Activated naive CD8-positive, alpha-beta T cell treated with anti-CD3 and anti-CD28 coated beads, Interleukin-2, amount 50 U/mL, for 24 hours (primary cell): Measurements from ENCODE around the gene LGALS9B.
"Not testable (repeated sequence)": the region's sequence is repeated elsewhere in the genome, so short reads cannot be mapped to it uniquely, and the experiment has no call there.

Source experiments
- ATAC-seq: fragments of 150-1000 bp; cut with Tn5 transposase; one replicate; pipeline ENCODE4 v1.10.0; 2021
- DNase-seq: peaks from one replicate; pipeline ENCODE4 v3.0.0; 2021
- H3K27ac Mint-ChIP-seq: one replicate; pipeline ENCODE4 v1.8.0; 2021; ENCODE audit warnings: mild to moderate bottlenecking, mixed read lengths
- H3K27me3 Mint-ChIP-seq: one replicate; pipeline ENCODE4 v1.8.0; 2021; ENCODE audit warnings: mixed read lengths
- H3K36me3 Mint-ChIP-seq: one replicate; pipeline ENCODE4 v1.8.0; 2021; ENCODE audit warnings: low read depth, mixed read lengths
- H3K4me1 Mint-ChIP-seq: one replicate; pipeline ENCODE4 v1.8.0; 2021; ENCODE audit warnings: mixed read lengths
- H3K4me3 Mint-ChIP-seq: one replicate; pipeline ENCODE4 v1.8.0; 2021; ENCODE audit warnings: mild to moderate bottlenecking, moderate library complexity, mixed read lengths
- H3K9me3 Mint-ChIP-seq: one replicate; pipeline ENCODE4 v1.8.0; 2021; ENCODE audit warnings: mixed read lengths

LGALS9B gene

DNA sequence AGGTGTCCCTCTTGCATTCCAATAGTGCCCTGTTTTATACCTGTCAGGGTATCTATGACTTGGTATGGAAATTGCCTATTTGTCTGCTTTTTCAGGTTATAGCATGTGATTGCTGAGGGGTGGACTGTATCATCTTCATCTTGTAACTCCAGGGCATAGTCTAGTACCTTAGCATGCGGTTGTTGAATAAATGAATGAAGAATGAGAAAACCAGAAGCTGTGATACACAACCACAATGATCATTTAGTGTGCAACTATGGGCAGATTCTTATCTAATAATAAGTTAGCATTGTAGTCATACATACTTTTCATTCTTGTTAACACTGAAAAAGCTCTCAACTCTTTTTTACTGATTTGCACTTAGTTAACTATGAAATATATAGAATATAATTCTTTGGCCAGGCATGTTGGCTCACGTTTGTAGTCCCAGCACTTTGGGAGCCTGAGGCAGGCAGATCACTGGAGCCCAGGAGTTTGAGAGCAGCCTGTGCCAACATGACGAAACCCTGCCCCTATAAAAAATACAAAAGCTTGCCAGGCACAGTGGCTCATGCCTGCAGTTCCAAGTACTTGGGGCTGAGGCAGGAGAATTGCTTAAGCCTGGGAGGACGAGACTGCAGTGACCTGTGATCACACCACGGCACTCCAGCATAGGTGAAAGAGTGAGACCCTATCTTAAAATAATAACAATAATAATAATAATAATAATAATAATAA is 65.9 kb downstream of the LGALS9B start:
- not testable (repeated sequence) for DNase-seq, H3K36me3 Mint-ChIP-seq, H3K4me1 Mint-ChIP-seq, H3K27ac Mint-ChIP-seq, ATAC-seq, H3K9me3 Mint-ChIP-seq, H3K4me3 Mint-ChIP-seq, H3K27me3 Mint-ChIP-seq

DNA sequence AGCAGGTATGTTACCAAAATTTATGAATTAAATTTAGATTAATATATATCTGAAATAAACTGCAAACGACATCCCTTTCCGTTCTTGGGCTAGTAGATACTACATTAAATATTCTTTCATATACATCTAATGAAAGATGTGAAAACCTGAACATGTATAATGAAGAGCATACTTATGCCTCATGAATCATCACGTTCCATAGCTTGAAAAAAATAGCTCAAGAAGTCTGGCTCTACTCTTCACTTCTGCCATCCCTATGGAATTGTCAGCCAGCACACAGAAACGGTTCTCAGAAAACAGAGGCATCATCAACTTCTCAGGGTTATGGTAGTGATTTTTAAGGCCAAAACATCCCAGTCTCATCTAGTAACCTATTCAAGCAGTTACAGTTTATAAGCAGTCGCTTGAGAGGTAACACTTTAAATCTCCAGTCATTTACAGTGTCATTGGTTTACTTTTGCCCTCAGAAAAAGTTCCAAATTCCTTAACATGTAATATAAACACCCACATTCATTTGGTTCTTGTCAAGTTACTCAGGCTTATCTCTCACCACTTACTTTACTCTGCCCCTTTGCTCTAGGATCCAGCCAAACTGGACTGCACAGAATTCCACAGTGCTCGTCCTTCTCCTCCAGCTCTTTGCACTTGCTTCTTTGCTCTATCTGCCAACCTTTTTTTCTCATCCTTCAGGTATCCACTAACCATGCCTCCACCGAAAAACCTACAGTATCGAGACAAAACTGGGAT is 66.6 kb downstream of the LGALS9B start:
- not testable (repeated sequence) for H3K4me1 Mint-ChIP-seq, H3K9me3 Mint-ChIP-seq, H3K27ac Mint-ChIP-seq, H3K4me3 Mint-ChIP-seq, H3K36me3 Mint-ChIP-seq, DNase-seq, H3K27me3 Mint-ChIP-seq, ATAC-seq
